Hematopoietic multipotent progenitor cell treated with erythropoietin and hydrocortisone succinate and interleukin-3 and kit ligand, for 8 days (in vitro differentiated cells): ENCODE measurements around the gene CENPH.
"Not testable (repeated sequence)": the region's sequence is repeated elsewhere in the genome, so short reads cannot be mapped to it uniquely, and the experiment has no call there.

Experiments
- DNase-seq: peaks from one replicate; pipeline ENCODE4 v3.0.0-alpha.2; 2015

The CENPH gene

GRCh38 chr5:69255940-69256339 is 66.6 kb downstream of the CENPH start:
- not testable (repeated sequence) for DNase-seq

- no peak for DNase-seq
These were observed 68.2 kb downstream of the CENPH start for GRCh38 chr5:69257577-69257976.
